Heart left ventricle (tissue), 13 donors: Measurements from ENCODE around the gene AVL9.

Source experiments
- CTCF ChIP-seq, 12 donors: fragments of 200-600 bp; sonication (generic) in 4 of 12; IDR thresholded peaks; one replicate each; pipeline versions ENCODE4 v1.5.0 to v1.8.0; 2018 to 2022; ENCODE audit warnings: antibody characterized with exemption in 12 of 12, mild to moderate bottlenecking in 5 of 12
- POLR2A ChIP-seq, 2 donors: fragments of 450-650 bp; IDR thresholded peaks; one replicate each; pipeline ENCODE4 v1.6.1; 2017; ENCODE audit warnings: antibody characterized with exemption in 2 of 2, mild to moderate bottlenecking in 2 of 2, moderate library complexity in 2 of 2
- donor health status: ischemic (EF 13 %, LVEDD 7.1; RV severe dilation, severe dysfunction).
- donor health status: DM: no; HTN: yes; CAD: no.
- donor health status: DM: no; HTN: no; CAD: no.
- donor health status: ischemic (EF 25% LVEDD 6.9; RV normal size, moderate dysfunction).
- donor health status: ischemic (EF 25% LVEDD 5.7; RV mildly dilated, moderate dysfunction).
- donor health status: ischemic (EF 35%, LVEDD 5.7; RV mildly dilated, moderate dysfunction).
- donor health status: nonischemic (EF 11% LVEDD 7.7; RV severe dilation, severe dysfunction).
- donor health status: DM: yes; HTN: yes; CAD: no.
- donor health status: PGD.
- donor health status: ischemic (EF 29% LVEDD 5.4; RV normal size, mild dysfunction).
- donor health status: nonischemic (EF 23%, LVEDD 6.1; RV moderate dilation, normal function).

DNA sequence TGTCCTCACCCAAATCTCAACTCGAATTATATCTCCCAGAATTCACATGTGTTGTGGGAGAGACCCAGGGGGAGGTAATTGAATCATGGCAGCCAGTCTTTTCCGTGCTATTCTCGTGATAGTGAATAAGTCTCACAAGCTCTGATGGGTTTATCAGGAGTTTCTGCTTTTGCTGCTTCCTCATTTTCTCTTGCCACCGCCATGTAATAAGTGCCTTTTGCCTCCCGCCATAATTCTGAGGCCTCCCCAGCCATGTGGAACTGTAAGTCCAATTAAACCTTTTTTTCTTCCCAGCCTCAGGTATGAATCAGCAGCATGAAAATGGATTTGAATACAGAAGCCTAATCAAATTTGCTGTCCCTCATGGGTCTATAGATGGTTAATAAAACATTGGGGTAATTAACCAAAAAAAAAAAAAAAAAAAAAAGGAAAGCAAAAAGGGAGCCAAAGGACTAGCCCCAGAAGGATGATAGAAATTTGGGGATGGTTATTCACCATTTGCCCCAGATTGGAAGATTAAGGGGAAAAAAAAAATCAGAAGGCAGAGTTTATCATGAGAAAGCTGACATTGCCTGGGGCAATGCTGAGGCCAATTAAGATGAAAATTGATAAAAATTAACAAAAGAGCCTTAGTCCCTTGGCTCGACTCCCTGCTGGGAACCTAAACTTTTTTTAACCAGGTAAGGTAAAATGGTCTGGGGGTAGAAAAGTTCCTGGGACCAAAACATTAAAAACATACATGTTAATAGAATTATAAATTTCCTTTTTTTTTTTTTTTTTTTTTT is 27.6 kb downstream of the AVL9 start:
- TF ChIP-seq POLR2A (IDR thresholded peaks at IDR 0.05) (no peak), CTCF (IDR thresholded peaks at IDR 0.05) (no peak)
